GM19438 (cell line): ENCODE measurements around the gene PAK3.

ENCODE experiments used
- ATAC-seq: cut with Tn5 transposase; IDR thresholded peaks from one replicate; pipeline ENCODE4 v1.9.1; 2021; ENCODE audit warnings: low read depth; ENCODE audit not compliant: unreplicated experiment

Gene PAK3

DNA sequence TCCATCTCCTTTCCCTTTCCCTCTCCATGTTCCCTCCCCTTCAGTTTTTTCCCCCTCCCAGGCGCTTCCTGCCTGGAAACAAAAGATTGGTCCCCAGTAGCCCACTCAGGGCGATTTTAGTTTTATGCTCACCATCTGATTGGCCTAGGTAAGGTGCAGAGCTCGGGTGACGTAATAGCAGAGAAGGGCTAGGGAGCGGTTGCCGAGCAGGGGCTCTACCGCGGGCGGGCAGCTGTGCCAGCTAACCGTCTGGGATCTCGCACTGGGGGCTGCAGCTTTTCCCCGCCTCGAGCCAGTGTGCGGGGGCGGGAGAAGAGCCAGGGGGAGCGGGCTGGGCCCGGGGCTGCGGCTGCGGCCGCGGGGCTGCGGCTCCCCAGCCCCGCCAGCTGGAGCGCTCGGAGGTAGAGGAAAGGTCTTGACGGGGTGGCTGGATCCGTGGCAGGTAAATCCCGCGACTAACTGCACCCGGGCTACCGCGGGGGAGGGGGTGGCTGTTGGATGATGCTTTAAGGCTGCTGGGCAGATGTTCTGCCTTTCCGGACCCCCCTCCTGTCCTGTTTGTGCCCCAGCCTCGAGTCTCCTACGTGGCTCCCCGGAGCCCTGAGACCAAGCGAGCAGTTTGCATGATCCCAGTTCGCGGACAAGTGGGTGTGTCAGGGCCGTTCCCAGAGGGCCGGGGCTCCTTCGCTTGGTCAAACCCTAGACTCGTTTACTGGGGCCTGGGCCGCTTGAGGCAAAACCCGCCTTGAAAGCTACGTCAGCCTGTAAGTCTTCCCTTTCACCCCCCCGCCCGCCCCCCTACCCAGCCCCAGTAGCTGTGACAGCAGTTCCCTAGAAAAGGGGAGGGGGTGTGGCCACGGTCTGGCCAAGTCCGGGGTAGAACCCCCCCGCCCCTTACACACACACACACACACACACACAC lies at the start of gene PAK3:
PAK3 (plus strand) TSS at position 218 of the 922 bp plus-strand sequence. CDS start 26,913 bp downstream, outside the sequence.
- no peak for ATAC-seq

DNA sequence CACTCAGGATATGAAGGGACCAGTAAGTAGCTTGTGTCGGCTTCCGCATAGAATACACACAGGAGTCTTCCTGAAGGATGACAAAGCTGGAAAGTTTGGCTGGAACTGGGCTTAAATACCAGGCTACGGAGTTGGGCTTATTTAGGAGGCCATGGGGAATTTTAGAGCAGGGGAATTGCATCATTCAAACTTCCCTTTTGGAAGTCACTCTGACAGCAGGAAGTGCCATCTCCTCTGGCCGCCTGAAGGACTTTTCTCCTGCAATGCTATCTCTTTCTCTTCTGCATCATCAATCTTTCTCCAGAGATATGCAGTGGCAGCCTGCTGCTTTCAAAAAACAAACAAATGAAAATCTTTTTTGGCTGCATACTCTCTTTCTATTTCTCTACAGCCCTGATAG lies 48.4 kb upstream of the PAK3 start:
- ATAC-seq = no peak

DNA sequence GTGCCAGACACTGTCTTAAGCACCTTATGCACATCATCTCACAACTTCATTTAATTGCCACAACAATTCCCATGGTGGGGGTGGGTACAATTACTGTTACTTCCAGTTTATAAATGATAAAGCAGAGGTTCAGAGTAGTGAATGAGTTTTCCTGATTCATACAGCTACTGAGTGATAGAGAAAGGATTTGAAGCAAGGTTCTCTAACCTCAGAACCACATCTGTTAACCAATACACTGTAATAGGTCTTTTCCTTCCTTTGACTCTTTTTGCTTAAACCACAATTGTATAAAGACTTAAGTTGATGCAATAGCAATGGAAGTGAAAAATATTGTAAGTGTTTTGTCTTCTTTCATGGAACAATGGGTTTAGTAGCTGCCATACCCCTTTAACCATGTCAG lies 43.5 kb upstream of the PAK3 start:
- no peak for ATAC-seq

DNA sequence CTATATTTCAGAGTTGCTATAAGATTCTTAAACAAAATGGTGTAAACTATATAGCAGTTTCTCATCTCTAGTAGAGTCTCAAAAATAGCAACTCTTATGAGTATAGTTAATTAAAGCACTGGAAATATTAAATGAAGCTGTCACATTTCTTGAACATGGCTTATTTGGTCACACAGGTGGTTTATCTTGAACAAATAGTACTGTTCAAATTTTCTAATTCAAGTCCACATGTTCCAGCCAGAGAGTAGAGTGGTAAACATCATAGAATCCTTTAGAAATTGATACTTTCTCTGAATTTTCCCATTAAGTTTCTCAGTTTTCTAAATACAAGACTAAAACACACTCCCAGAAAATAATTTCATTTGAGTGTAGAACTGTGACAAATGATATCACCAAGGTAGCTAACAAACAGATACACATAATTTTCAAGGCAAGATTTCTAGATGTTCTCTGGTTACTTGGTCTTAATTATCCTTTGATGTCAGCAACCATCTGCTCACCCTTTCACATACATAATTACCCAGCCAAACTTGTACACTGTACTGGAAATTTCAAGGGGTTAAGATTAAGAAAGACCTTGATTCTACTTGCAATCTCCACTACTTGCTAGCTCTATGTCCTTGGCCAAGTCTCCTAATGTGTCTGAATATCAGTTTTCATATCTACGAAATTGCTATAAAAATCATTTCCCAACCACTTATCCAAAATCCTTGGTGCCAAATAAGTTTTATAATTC lies 24.3 kb upstream of the PAK3 start:
- no peak for ATAC-seq

DNA sequence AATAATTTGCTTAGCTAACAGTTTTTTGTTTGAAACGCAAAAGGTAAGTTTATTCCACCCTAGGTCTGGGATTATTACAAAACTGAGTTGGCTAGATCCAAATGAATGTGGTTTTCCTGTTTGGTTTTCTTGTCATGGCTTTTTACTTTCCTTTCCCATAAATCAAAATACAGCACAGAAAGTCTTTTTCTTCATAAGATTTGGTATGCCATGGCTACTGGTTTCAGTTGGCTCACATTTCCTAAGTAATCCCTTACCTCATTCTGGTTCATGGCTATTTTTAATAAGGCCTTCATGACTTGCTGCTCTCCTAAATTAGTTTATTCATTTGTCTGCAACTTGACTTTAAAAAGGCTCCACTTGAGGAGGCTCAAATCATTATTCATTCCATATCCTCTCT lies 12.9 kb upstream of the PAK3 start:
- no peak for ATAC-seq

DNA sequence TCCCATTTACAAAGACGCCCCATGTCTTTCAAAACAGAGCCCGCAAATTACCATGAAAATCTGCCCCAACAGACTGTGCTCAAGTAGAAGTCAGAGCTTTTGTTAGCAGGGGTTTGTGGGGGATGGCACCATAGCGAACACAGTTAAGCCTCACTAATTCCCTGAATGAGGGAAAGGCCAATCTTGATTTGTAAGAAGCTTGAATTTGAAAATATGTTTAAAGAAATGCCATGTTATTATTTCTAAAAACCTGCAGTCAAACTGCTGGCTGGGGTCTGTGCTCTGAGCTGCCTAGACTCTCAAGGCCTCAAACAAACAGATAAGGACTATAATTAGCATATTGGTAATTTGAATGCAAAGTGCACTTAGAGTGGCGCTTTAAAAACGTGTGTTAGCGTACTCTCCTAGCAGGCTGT lies 9.4 kb upstream of the PAK3 start:
- no peak for ATAC-seq

DNA sequence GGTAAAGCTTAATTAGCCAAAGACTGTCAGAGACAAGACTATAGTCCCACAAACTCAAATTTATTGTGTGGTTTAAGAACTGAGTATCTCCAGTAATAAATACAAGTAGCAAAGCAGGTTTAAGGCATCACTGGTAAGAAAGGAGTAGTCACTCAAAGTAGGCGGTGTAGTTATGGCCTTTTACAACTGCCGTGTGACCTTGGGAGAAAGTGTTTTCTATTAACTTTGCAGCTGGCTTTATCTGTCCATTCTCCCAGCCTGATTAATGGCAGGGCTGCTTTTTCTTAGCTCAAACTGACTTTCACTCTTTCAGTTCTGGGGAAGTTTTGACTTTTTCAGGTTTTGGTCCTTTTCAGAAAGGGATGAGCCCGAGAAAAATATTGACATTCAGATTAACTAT lies 7.4 kb upstream of the PAK3 start:
- ATAC-seq = no peak

DNA sequence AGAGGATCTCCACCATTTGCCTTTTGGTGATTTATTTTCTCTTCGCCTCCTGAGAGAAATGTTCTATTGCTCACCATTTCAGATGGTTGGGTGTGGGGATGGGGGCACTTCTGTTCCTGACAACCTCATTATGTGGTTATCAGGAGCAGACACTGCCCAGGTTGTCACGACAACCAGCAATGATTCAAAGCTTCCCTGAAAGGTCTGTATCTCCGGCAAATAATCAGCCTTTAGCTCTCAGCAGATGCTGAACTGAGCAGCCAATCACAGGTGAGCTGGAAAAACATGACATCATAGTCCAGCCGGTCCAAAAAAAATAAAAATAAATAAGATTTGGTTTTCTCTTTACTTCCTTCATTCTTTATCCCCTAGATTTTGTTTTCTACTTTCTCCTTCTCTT lies 5.5 kb upstream of the PAK3 start:
- no peak for ATAC-seq

DNA sequence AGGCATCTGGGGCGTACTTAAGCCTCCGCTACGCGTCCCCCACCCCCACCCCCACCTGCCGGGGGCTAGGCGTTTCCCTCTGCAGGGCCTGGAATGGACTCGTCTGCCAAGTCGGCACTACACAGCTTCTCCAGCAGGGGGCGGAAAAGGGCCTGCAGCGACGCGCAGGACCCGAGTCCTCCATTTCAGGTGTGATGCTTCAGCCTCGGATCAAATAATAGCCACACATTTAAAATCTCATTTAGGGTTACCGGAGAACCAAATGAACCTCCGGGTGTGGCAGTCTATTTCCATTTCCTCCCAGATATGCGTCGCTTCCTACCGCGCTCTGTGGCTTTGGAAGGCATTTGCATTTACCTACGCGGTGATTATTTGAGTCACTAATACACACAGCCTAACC lies 2.9 kb downstream of the PAK3 start:
- peak; percentile 66 for ATAC-seq

DNA sequence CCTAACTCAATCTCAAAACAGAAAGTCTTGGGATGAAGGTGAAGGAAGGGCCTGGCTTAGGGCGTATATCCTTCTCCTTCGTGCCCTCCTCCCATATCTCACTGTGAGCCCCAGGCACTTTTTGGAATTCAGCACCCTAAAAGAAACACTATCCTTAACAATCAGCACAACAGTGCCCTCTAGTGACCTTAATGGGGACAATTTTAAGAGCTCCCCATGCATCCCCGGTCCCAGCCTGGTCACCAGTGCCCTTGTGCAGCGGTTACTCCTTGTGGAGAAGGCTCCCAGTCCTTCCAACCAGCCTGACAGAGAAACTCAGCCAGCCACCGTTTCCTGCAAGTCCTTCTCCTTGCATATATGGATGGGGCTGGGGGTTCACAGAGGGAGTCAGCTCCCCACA lies 4.2 kb downstream of the PAK3 start:
- ATAC-seq = peak; percentile 58

DNA sequence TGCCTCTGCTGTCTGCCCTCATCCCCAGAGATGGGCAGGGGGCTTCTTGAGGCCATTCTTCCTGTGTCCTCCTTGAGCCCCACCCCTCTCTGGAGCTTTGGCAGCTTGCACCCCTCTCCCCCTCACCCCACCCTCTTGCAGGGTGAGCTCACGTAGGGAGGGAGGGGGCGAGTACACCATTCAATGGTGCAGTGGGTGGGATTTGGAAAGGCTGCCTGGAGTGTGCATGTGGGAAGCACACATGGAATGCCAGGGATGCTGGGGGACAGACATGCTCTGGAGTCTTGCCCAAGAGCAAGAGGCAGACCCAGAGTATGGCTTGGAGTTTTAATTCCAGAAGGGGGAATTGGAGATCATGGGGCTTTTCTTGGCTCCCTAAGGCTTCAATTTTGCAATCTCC lies 5.6 kb downstream of the PAK3 start:
- no peak for ATAC-seq

DNA sequence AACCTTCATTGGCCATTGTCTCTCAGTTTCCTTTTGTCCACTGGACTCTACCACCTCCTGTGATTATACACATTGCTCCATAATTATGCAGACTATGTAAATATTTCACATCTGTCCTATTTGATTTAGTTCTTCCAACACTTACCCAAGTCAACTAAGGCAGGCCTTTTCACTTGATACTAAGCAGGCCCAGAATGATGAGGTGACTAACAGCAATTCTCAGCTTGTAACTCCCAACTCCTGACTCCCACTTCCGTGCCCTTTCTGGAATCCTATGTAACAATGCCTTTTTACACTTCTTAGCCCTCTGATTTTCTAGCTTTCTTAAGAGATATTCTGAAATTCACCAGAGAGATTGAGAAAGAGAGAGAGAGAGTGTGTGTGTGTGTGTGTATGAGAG lies 6.6 kb downstream of the PAK3 start:
- ATAC-seq = no peak

DNA sequence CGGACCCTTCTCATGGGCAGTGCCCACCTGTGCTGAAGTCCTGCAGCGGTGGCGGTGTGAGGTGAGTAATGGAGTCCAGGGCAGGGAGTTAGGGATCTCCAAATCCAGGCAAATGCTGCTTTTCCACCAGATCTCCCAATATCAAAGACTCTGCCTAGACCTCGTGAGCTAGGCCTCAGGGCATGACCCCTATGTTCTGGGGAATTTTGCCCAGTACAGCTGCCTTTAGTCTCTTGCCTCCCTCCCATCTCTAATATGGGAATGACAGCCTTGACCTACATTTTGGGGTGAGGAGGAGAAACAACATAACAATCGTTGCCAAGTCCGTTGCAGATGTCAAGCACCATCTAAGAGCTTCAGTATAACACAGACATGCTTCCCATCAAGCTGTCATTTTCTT lies 7.3 kb downstream of the PAK3 start:
- no peak for ATAC-seq

DNA sequence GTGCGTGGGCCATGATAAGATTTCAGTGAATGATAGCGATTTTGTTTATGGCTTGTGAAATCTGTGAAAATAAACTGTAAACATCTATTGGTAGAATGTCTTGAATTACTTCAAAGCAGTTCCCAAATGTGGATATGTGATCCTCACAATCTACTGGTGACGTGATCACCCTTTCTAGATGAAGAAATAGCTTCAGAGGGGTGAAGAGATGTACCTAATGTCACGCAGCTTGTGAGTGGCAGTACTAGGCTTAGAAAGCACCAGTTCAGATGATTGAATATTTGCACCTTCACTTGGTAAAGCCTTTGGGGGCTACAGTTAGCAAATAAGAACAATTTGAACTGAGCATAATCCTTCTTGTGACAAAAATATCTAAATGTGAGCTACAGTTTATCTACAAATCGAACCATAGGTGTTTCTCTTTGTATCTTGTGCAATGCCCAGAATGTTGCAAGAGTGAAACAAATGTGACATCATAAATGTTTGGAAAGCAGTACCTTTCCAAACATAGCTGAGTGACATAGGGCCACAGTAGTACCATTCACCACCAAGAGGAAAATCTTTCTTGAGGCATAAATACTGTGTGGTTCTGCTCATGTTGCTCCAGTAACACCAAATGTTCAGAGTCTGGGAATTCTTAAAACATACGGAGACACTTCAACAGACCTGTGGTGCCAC lies 14.2 kb downstream of the PAK3 start:
- no peak for ATAC-seq

DNA sequence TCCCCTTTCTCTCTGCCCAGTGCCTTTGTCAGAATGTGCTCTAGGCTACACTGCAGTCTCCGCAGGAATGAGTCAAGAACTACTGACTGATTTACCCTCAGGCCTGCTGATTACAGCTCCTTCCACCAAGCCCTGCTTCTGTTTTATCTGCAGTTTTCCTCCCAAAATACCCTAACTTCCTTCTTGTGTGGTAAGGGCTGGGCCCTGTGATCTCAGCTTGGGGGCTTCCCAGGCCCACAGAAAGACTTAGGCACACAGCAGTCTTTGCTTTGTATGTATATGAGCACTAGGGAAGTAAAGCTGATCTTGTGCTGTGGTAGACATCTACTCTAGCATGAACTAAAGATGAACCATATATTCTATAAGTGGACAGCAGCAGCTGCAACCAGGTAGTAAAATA lies 18.8 kb downstream of the PAK3 start:
- no peak for ATAC-seq

DNA sequence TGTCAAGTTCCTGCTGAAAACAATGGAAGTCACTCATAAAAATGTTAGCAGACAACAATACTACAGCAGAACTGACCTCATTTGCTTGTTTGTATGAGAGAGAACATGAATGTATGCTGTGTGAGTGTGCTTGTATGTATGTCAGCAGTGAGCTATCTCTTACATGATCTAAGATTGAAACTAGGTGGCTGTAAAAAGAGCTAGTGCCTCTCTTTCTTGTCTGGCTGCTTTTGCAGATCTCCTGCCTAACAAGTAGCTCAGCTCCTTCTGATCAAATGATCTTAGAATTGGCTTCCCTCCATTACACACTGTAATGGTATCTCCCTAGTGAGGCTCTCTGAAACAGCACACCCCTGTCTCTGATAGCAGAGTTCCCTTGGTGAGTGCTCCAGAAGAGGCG lies 20.7 kb downstream of the PAK3 start:
- no peak for ATAC-seq

DNA sequence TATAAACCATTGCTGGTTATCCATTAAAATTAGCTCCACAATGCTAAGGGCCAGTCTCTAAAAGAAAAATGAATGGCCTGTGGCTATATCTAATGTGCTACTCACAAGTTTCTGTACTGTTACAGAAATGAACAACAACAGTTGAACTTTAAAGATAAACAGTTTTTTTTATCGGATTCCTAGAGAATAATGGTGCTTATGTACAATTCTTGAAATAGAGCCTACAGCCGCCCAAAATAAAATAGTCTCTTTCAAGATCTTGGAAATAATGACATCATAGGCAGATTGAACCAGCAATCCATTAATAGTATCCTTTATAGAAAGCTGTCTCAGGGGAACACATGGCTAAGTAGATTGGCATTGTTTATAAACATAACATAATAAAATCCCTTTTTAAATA lies 23.4 kb downstream of the PAK3 start:
- ATAC-seq = no peak

DNA sequence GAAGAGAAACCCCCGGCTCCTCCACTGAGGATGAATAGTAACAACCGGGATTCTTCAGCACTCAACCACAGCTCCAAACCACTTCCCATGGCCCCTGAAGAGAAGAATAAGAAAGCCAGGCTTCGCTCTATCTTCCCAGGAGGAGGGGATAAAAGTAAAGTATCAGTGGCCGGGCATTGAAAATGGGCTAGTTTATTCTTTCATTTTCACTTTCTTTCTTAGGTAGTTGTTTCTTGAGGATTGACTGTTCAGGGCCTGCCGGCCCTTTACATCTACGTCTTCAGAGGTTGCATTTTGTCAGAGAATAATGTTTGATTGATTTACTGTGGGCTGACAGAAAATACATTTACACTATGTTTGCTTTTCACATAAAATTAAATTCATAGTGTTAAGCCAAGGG lies 27.1 kb downstream of the PAK3 start:
- ATAC-seq = peak; percentile 74

DNA sequence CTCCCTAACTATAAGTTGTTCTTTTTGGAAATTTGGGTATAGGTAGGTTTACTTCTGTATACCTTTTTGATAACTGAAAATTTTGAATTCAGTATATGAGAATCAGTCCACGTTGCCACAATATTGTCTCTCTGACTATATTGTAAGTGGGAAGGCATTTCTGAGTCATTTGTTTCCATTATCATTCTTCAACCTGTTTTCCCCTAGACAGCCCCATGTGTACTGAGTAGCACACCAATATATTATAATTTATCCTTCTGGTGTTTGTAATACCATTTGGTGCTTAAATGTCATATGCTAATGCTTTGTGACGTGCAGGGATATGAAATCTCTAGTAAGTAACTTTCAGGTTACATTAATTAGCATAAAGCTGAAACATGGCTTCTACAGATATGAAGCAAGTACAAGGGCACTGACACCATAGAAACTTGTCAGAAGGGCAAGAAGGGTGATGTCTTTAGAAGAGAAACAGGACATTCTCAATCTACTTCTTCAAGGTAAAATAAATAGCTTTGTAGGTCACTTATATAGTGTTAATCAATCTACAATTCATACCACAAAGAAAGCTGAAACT lies 27.7 kb downstream of the PAK3 start:
- no peak for ATAC-seq

DNA sequence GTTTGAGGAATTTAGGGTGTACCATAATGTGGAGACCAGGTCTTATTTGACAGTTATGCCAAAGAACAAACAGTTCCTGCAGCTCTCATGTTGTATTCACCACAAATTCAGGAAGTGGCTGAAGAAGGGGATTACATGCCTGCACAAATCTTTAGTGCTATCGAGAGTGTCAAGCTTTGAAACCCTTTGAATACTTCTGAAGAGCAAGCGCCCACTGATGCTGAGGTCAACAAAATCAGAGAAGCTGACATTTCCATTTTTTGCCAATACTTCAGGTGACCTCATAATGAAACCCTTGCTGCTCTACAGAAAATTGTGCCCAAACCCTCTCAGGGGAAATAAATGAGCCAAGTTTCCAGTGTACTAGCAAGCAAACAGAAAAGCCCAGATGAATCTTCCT lies 28.4 kb downstream of the PAK3 start:
- ATAC-seq = no peak

DNA sequence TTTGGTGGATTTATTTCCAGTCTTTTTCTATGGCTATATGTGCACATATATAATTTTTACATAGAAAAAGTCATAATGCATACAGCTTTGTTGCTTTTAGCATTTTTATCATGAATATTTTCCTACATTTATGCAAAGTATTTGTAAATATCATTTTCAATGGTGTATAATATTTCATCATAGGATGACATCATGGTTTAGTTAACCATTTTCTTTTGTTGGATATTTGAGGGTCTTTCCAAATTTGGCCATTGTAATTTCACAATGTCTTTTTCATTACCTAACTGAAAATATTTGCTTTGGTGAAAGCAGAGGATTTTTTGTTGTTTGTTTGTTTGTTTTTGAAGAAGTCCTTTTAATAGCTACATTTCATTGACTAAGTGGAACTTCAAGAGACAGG lies 31.0 kb downstream of the PAK3 start:
- ATAC-seq = no peak
